Endothelial cell of umbilical vein (primary cell): ENCODE results near the gene CHN1. TPM values are rescaled to one million over a fixed set of nuclear protein-coding genes. Genes with fewer than 3 reads are reported as not detected.

Experiments
- BruUV-seq: library from RNA; stranded (reverse); fragments of 400-500 nt; replicated peaks from 2 replicates; lab custom pipeline; 2021; lab: Mats Ljungman, UMichigan
- CTCF ChIA-PET: fragments of 300-600, 350-600 bp; sonication (Branson Sonifier 250); formaldehyde crosslinking; loops from one replicate; lab custom pipeline; 2021; ENCODE audit warnings: antibody characterized with exemption, inconsistent platforms; lab: Charles Lee
- POLR2A ChIA-PET: fragments of 300-600, 350-600 bp; sonication (Branson Sonifier 250); formaldehyde crosslinking; loops from one replicate; lab custom pipeline; 2021; ENCODE audit warnings: antibody characterized with exemption, inconsistent platforms; lab: Charles Lee
- DNase-seq: peaks from one replicate; pipeline ENCODE4 v3.0.0-alpha.2; 2011; ENCODE audit warnings: low read depth, low spot score
- FAIRE-seq: peaks from 2 replicates; lab custom pipeline; 2011; peaks lifted over from hg19 to GRCh38; lab: Jason Lieb, UNC
- H2AFZ ChIP-seq: 2 replicates; pipeline ENCODE4 v1.6.0; 2012; ENCODE audit warnings: low read depth, low read length, control low read depth, inconsistent platforms
- H3K27ac ChIP-seq: 2 replicates; pipeline ENCODE4 v1.5.1; 2011; ENCODE audit warnings: low read depth, mild to moderate bottlenecking, control low read depth, low read length, moderate library complexity; ENCODE audit not compliant: insufficient read depth
- H3K27me3 ChIP-seq, 2 experiments: 2 replicates each; pipeline versions ENCODE4 v1.6.0 to v1.6.1; 2011; ENCODE audit warnings: low read length in 2 of 2, mixed read lengths in 1 of 2; ENCODE audit not compliant: control insufficient read depth in 2 of 2, insufficient read depth in 2 of 2
- H3K36me3 ChIP-seq, 2 experiments: 2 replicates in 1 of 2; 3 replicates in 1 of 2; pipeline ENCODE4 v1.5.1; 2011; ENCODE audit warnings: low read length in 2 of 2, mild to moderate bottlenecking in 1 of 2, moderate library complexity in 1 of 2; ENCODE audit not compliant: control insufficient read depth in 2 of 2, insufficient read depth in 2 of 2; ENCODE audit errors: extremely low read depth in 1 of 2
- H3K4me1 ChIP-seq: 3 replicates; pipeline ENCODE4 v1.5.1; 2011; ENCODE audit warnings: mild to moderate bottlenecking, low read length; ENCODE audit not compliant: control insufficient read depth, insufficient read depth; ENCODE audit errors: extremely low read depth
- H3K4me2 ChIP-seq: 2 replicates; pipeline ENCODE4 v1.6.1; 2011; ENCODE audit warnings: low read length, control low read depth, mixed read lengths; ENCODE audit not compliant: insufficient read depth
- H3K4me3 ChIP-seq, 3 experiments: fragments of 200-600 bp in 1 of 3; sonication (generic), shearing (Covaris generic) in 1 of 3; replicated peaks in 1 of 3; 2 replicates each; pipeline ENCODE4 v1.5.1; 2011 to 2016; ENCODE audit warnings: control low read depth in 3 of 3, low read length in 3 of 3, mild to moderate bottlenecking in 2 of 3, inconsistent platforms in 1 of 3, low read depth in 1 of 3, moderate library complexity in 1 of 3; ENCODE audit not compliant: insufficient read depth in 1 of 3
- H3K79me2 ChIP-seq: 2 replicates; pipeline ENCODE4 v1.6.0; 2012; ENCODE audit warnings: low read length, inconsistent platforms; ENCODE audit not compliant: control insufficient read depth, insufficient read depth
- H3K9ac ChIP-seq: replicated peaks from 2 replicates; pipeline ENCODE3; 2011; ENCODE audit warnings: low read length, control low read depth; ENCODE audit not compliant: insufficient read depth; ENCODE audit errors: extremely low read depth
- H3K9me1 ChIP-seq: replicated peaks from 3 replicates; pipeline ENCODE4 v1.6.0; 2011; ENCODE audit warnings: mild to moderate bottlenecking, low read length; ENCODE audit not compliant: control insufficient read depth, insufficient read depth; ENCODE audit errors: extremely low read depth
- H3K9me3 ChIP-seq: replicated peaks from 2 replicates; pipeline ENCODE4 v1.5.1; 2012; ENCODE audit warnings: low read length, inconsistent platforms; ENCODE audit not compliant: control insufficient read depth, insufficient read depth
- H4K20me1 ChIP-seq: replicated peaks from 2 replicates; pipeline ENCODE3; 2011; ENCODE audit warnings: mild to moderate bottlenecking, low read length; ENCODE audit not compliant: control insufficient read depth, insufficient read depth; ENCODE audit errors: extremely low read depth
- EZH2 ChIP-seq: IDR thresholded peaks from 2 replicates; pipeline ENCODE4 v1.6.1; 2012; ENCODE audit warnings: borderline replicate concordance, low read depth, mild to moderate bottlenecking, moderate library complexity, low read length, inconsistent platforms; ENCODE audit not compliant: severe bottlenecking
- FOS ChIP-seq: IDR thresholded peaks from 2 replicates; pipeline ENCODE4 v1.6.1; 2011; ENCODE audit warnings: mild to moderate bottlenecking, low read length, moderate library complexity, borderline replicate concordance; ENCODE audit not compliant: insufficient read depth
- GATA2 ChIP-seq: IDR thresholded peaks from 2 replicates; pipeline ENCODE4 v1.7.0; 2011; ENCODE audit warnings: low read depth, mild to moderate bottlenecking, moderate library complexity, mixed read lengths, low read length; ENCODE audit not compliant: insufficient read length, insufficient read depth
- JUN ChIP-seq: IDR thresholded peaks from 2 replicates; pipeline ENCODE4 v1.6.1; 2011; ENCODE audit warnings: borderline replicate concordance, low read depth; ENCODE audit not compliant: insufficient read length, insufficient read depth
- MYC ChIP-seq: IDR thresholded peaks from one replicate; pipeline ENCODE4 v1.6.1; 2011; ENCODE audit warnings: mild to moderate bottlenecking, low read depth, low read length
- POLR2AphosphoS5 ChIP-seq: IDR thresholded peaks from 2 replicates; pipeline ENCODE4 v1.6.1; 2012; ENCODE audit warnings: low read depth, mild to moderate bottlenecking, control low read depth, low read length, moderate library complexity; ENCODE audit not compliant: insufficient read depth
- dilution Hi-C: fragments of 300-500 bp; cut with MboI; formaldehyde crosslinking; loops from one replicate; pipeline ENCODE4 v1.15.0; 2019; ENCODE audit warnings: low sequenced_read_pairs; ENCODE audit not compliant: extremely low pct_ligation_motif_present
- intact Hi-C: fragments of 100-400 bp; cut with micrococcal nuclease; formaldehyde crosslinking; loops from one replicate; pipeline ENCODE4 v1.10.0; 2022
- polyA plus RNA-seq, 4 experiments: library from polyadenylated mRNA; depleted of rRNA in 3 of 4; stranded (reverse) in 3 of 4; unstranded in 1 of 4; fragments of >200 nt; gene quantifications; 2 replicates each; pipeline versions ENCODE4 v1.2.1 to v1.2.3, GENCODE V29; 2011 to 2012; ENCODE audit warnings: missing spikeins in 1 of 4
- total RNA-seq: library from RNA; stranded (reverse); gene quantifications from 2 replicates; pipeline ENCODE4 v1.2.3, GENCODE V29; 2021
- TF ChIP-seq, protein P1 (sequence below), 2 donors: IDR thresholded peaks; 1 replicate in 1 of 2; 2 replicates in 1 of 2; pipeline ENCODE4 v1.5.1; 2011; ENCODE audit warnings: low read length in 2 of 2, mild to moderate bottlenecking in 2 of 2, moderate library complexity in 2 of 2, control low read depth in 1 of 2, inconsistent platforms in 1 of 2, low read depth in 1 of 2; ENCODE audit not compliant: insufficient read depth in 1 of 2; ENCODE audit errors: extremely low read depth in 1 of 2

The CHN1 gene
- total and polyA plus RNA-seq, 2 donors (not counting 3 experiments of a cell fraction or from before 2014, with no cell fraction given) = 23.3 to 24.9 TPM

DNA sequence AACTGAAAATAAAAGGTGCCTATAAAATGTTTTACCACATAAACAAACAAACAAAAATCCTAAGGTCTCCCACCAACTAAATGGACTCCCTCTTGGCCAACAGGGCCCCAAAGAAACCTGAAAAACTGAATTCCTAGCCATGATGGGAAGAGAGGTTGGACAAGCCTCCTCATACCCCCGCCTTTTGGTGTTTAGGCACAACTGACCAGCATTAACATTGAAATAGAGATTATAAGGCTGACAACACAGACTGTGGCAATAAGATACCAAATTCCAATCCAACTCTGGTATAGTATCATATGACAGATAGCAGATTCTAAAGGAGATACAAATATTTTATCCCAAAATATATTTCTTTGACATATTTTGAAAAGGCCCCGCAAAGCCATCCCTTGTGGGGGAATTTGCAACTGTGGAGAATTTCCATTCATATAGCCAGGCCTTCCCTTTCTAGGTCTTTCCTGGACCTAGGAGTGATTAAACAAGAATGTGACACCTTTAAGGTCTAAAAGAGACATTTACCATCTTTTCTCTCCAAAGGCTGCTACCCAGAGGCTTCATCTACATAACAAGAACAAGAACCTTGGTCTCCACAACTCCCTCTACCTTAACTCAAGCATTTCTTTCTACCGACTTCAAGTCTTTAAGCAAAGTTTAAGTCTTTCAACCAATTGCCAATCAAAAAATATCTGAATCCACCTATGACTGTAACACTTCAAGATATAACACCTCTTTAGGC lies 80.0 kb downstream of the CHN1 start:
- H3K4me1 ChIP-seq = no peaks in the 10 kb centered on the region
- dilution Hi-C loops = no loop called here
- no peak overlapping the region for H2AFZ ChIP-seq
- H3K4me3 ChIP-seq = no peak overlapping the region
- FAIRE-seq (no peak), DNase-seq (no peak)
- ChIA-PET CTCF (interaction anchor here (0.6 to 1.4 kb wide), 3 partner anchors 11 to 154 kb away, joined by 3 to 5 read pairs (median 4); no protein-coding TSS in a partner anchor), POLR2A (no interaction called here)
- H3K9me1 ChIP-seq = no peaks in the 10 kb centered on the region
- BruUV-seq = no TSS peak
- TF ChIP-seq FOS (no peak), MYC (no peak), POLR2AphosphoS5 (no peak), JUN (no peak), GATA2 (no peak), EZH2 (no peak)
- TF ChIP-seq, protein P1, sequence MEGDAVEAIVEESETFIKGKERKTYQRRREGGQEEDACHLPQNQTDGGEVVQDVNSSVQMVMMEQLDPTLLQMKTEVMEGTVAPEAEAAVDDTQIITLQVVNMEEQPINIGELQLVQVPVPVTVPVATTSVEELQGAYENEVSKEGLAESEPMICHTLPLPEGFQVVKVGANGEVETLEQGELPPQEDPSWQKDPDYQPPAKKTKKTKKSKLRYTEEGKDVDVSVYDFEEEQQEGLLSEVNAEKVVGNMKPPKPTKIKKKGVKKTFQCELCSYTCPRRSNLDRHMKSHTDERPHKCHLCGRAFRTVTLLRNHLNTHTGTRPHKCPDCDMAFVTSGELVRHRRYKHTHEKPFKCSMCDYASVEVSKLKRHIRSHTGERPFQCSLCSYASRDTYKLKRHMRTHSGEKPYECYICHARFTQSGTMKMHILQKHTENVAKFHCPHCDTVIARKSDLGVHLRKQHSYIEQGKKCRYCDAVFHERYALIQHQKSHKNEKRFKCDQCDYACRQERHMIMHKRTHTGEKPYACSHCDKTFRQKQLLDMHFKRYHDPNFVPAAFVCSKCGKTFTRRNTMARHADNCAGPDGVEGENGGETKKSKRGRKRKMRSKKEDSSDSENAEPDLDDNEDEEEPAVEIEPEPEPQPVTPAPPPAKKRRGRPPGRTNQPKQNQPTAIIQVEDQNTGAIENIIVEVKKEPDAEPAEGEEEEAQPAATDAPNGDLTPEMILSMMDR (IDR thresholded peaks at IDR 0.05; ENCODE audit: extremely low read depth in 1 of 2, insufficient read depth in 1 of 2, low read depth in 1 of 2, low read length in 2 of 2) = no peak
- intact Hi-C loops = no loop called here
- H3K4me2 ChIP-seq = no peak overlapping the region
- H4K20me1 ChIP-seq = no peaks in the 10 kb centered on the region
- no peak overlapping the region for H3K9ac ChIP-seq
- H3K79me2 ChIP-seq = no peaks in the 10 kb centered on the region
- H3K27ac ChIP-seq = no peak overlapping the region
- no peaks in the 10 kb centered on the region for H3K27me3 ChIP-seq
- H3K36me3 ChIP-seq = no peaks in the 10 kb centered on the region
- no peaks in the 10 kb centered on the region for H3K9me3 ChIP-seq
